DND-41 (cell line): ENCODE data around the gene FAM53A.

ENCODE experiments used
- CTCF ChIP-seq: IDR thresholded peaks from 2 replicates; pipeline ENCODE4 v1.5.1; 2012; ENCODE audit warnings: borderline replicate concordance, low read length, moderate library complexity, mild to moderate bottlenecking; ENCODE audit not compliant: poor library complexity, severe bottlenecking; ENCODE audit errors: extremely low read depth
- EZH2 ChIP-seq: IDR thresholded peaks from 3 replicates; pipeline ENCODE4 v1.6.1; 2012; ENCODE audit warnings: borderline replicate concordance, low read depth, mild to moderate bottlenecking, moderate library complexity, low read length, inconsistent platforms; ENCODE audit not compliant: severe bottlenecking

DNA sequence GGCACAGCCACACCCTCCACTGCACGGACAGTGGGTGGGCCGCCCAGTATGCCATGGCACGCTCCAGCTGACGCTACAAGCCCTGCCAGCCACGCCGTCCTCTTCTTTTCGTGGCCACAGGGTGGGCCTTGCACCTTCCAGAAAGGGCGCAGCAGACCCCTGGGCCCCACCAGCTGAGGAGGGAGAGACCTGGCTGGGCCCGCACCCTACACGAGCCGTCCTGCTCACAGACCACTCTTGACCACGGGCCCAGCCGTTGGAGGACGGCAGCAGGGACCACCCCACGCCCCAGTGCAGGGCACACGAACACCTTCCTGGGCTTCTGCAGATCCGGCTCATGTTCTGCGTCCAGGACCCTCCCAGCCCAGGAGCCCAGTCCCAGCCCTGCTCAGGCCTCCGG is 27.1 kb downstream of the FAM53A start:
- no peak for TF ChIP-seq CTCF
- no peak for TF ChIP-seq EZH2
